GM12891 (cell line): Measurements from ENCODE around the gene HECTD2.

Source experiments
- DNase-seq: peaks from one replicate; pipeline ENCODE4 v3.0.0; 2011; ENCODE audit warnings: low spot score; ENCODE audit not compliant: insufficient read length
- FAIRE-seq: peaks from 2 replicates; lab custom pipeline; 2011; peaks lifted over from hg19 to GRCh38; lab: Jason Lieb, UNC
- PAX5 ChIP-seq: IDR thresholded peaks from 2 replicates; pipeline ENCODE4 v1.6.1; 2011; ENCODE audit warnings: low read length, moderate library complexity, mild to moderate bottlenecking; ENCODE audit not compliant: insufficient read depth, severe bottlenecking
- POLR2A ChIP-seq: IDR thresholded peaks from 2 replicates; pipeline ENCODE4 v1.6.1; 2011; ENCODE audit warnings: low read depth, low read length, control low read depth
- POLR2AphosphoS5 ChIP-seq: IDR thresholded peaks from 2 replicates; pipeline ENCODE4 v1.6.1; 2011; ENCODE audit warnings: low read depth, low read length, control low read depth
- POU2F2 ChIP-seq: IDR thresholded peaks from 2 replicates; pipeline ENCODE4 v1.6.1; 2011; ENCODE audit warnings: low read depth, mild to moderate bottlenecking, control low read depth, low read length, moderate library complexity
- SPI1 ChIP-seq: IDR thresholded peaks from 2 replicates; pipeline ENCODE4 v1.6.1; 2011; ENCODE audit warnings: low read depth, low read length, control low read depth
- TAF1 ChIP-seq: IDR thresholded peaks from 2 replicates; pipeline ENCODE4 v1.6.1; 2011; ENCODE audit warnings: low read depth, low read length, control low read depth

HECTD2 gene

GRCh38 chr10:91562839-91563581 is 152.9 kb downstream of the HECTD2 start:
- FAIRE-seq (no peak), DNase-seq (no peak)
- TF ChIP-seq TAF1 (no peak), POU2F2 (no peak), PAX5 (no peak), POLR2AphosphoS5 (no peak)

DNA sequence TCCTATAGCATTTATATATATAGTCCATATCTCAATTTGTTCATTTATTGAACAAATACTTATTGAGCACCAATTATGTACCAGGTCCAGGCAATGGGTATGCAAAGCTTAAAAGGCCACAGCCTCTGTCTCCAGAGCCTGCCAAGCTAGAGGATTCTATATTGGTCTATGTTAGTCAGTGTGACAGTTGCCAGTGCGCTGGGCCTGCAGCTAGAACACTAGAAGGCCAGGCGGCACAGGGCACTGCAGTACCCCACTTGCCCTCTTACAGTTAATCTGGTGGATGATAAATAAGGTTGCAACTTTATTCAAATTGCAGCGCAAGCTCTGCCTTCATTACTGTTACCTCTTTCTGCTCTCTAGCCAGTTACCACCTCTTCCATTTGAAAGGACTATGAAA is 153.9 kb downstream of the HECTD2 start:
- DNase-seq: no peak
- no peak for TF ChIP-seq TAF1
- no peak for TF ChIP-seq POLR2AphosphoS5
- TF ChIP-seq PAX5: no peak
- TF ChIP-seq POLR2A: no peak
- no peak for TF ChIP-seq POU2F2
- no peak for TF ChIP-seq SPI1
- FAIRE-seq: no peak
